Activated CD4-positive, alpha-beta T cell treated with anti-CD3 and anti-CD28 coated beads for 48 hours (primary cell): ENCODE results near the gene EIF4EBP2.

Experiments
- DNase-seq: peaks from one replicate; pipeline ENCODE4 v3.0.0-alpha.2; 2020

EIF4EBP2 gene

DNA sequence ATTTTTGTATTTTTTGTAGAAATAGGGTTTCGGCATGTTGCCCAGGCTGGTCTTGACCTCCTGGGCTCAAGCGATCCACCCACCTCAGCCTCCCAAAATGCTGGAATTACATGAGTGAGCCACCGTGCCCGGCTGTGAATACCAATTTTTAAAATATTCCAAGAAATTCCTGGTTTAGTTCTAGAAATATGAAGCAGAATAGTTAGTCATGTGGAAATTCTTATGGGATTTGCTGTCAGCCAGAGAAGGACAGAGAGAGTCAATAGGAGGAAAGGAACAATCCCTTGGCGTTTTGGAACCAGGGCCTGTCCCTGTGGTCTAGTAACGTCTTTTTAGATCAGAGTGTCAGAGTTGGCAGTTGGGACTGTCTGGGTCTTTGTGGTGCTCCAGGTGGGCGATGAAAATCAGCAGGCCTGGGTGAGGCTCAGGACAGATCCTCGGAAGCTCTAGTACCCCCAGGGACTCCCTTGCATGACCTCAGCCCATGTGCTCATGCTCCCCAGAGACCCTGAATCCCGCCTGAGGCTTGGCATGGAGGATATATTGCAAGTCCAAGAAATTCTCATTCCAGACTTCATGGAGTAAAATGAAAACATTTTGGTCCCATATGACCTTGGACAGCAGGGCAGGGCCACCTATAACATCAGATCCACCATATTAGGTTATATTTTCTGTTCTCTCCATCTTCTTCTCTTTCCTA, 29.8 kb downstream of the EIF4EBP2 start:
- no peak for DNase-seq

DNA sequence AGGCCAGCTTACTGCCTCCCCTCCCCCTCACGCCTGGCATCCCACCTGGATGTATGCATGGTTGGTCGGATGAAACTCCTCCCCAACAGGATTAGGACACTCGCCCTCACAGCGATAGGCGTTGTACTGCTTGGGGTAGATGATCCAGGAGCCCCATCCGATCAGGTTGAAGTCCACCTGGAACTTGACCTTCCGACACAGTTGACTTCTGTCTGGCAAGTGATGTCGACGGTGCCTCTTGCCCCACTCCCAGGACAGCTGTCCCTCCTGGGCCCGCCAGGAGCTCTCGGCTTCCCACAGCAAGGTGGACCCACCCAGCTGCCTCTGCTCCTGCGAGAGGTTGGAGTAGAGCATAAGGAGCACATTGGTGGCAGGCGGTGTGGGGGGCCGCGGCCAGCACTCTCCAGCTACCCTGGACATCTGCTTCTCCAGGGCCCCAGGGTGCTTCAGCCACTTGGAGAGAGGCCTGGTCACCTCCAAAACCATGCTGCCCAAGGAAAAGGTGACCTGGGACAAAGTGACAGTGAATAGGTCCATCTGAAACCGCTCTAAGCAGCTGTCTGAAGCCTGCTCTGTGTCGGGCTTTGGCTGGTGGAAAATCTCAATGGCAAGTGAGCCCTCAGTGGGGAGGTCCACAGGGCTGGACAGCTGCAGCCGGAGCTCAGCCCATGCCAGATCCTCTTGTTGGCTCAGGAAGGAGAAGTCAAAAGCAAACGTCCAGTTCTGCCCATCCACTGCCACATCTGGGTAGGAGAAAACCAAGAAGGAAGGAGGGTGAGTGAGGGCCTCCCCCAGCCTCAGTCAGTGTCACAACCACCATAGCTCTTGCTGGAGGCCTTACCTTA, 31.5 kb downstream of the EIF4EBP2 start:
- no peak for DNase-seq

DNA sequence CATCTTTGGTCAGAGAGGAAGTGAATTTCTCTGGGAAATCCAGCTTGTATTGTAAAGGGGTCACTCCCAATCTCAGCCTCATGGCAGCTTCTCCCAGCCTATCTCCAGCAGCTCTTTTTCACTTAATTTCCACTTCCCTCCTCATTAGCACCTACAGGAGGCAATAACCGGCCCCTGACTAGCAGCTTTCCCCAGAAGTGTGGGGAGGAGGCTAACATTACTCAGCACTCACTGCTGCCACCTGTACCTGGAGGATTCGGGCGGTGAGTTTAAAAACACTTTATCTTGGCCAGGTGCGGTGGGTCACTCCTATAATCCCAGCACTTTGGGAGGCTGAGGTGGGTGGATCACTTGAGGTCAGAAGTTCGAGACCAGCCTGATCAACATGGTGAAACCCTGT, 33.8 kb downstream of the EIF4EBP2 start:
- DNase-seq: no peak

DNA sequence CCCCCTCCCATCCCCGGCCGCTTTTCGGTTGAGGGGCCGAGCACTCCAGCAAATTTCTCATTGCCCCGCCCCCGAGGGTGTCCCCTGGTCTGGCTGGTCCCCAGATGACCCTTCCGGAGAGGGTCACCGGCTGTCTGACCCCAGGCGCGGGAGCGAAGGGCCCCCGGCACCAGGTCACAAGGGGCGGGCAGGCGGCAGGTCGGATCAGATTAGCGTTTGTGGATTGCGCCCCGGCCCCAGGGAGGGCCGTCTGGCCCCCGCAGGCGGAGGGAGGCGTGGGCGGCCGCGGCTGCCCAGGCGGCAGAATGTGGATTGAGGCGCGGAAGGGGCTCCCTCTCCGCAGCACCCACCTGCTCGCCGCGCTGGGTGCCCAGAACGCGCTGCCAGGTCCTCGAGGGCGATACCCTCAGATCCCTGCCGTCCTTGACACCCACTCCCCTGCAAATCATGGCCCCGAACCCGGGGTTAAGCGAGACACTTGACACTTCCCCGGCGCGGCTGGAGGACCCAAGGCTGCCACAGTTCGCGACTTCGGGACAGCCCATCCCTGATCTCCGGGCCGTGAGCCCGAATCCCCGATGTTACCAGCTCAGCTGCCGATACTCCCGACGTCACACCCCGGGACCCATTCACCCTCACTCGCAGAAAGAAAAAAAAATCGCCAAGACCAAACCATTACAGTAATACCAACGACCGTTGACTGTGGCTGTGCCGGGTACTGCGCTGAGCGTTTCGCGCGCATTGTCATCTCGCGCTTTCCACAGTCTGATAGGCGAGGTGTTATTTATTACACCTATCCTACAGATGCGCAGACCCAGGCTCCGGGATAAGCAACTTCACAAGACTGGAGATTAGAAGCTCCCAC, 36.6 kb downstream of the EIF4EBP2 start:
- peak; percentile 50 for DNase-seq

DNA sequence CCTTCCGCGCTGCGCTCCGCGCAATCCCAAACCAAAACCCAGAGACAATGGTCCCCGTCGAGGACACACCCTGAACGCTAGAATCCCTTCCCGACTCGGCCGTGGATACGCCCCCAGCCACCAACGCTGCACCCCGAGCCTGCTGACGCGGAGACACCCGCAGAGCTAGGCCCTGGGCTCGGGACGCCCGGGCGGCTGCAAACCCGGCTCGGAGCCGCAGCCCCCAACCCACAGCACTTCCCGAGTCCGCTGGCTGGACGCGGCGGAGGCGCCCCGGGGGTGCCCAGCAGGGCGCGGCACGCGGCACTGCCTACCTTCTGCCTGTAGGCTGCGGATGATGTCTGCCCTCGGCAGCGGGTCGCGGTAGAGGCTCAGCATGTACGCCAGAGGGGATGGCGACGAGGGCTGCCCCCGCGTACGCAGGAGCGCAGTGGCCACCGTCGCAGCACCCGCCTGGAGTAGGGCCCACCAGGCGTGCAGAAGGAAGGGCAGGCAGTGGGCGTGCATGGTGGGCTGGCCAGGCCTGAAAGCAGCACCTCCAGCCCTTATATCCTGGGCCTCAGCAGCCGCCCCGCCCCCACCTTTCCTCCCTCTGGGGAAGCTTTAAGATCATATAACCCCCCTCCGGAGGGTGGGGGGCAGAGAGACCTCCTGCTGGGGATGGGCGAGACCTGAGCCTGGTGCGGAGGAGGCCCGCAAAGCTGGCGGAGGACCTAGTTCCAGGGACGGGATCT, 37.4 kb downstream of the EIF4EBP2 start, which contains the start of gene NODAL:
Gene NODAL, minus strand, starts transcription at position 521 of the 734 bp plus-strand sequence. Its CDS starts 14 bp downstream, at position 507.
- DNase-seq: peak; percentile 16

DNA sequence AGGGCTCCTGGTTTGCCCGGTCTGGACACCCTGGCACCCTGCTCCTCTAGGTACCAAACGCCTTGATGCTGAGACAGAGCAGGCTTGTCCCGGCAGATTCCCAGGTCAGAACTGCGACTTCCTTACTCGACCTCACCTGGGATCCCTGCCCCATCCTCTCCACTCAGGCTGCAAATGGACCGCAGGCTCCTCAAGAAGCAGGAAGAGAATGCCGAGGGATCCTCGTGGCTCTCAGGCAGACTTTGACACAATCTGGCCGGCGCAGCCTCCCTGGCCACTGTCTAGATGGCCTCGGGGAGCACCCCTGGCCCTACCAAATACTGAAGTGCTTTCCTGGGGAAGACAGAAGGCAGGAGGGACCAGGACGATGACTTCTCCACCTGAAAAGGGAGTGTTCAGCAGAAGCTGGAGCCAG, 38.0 kb downstream of the EIF4EBP2 start:
- DNase-seq: no peak

DNA sequence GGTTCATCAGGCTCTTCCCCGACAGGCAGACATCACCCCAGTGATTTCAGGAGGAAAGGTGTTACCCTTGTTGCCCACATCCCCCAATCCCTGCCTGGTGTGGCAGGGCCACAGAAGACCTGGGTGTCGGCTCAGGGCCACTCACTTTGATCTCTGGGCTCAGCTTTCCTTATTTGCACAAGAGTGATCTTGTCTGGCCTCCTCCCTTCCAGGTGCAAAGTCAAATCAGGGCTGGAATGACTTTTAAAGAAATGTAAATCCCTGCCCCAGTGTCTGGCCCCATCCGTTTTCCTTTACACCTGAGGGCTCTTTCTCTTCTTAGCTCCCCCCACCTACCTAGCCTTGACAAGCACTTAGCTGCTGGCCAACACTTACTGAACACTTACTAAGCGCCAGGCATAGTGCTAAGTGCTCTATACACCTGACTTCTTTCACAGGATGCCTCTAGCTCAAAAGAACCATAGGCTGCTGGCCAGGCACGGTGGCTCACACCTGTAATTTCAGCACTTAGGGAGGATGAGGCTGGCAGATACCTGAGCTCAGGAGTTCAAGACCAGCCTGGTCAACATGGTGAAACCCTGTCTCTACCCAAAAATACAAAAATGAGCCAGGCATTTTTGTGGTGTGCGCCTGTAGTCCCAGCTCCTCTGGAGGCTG, 38.5 kb downstream of the EIF4EBP2 start:
- DNase-seq: no peak

DNA sequence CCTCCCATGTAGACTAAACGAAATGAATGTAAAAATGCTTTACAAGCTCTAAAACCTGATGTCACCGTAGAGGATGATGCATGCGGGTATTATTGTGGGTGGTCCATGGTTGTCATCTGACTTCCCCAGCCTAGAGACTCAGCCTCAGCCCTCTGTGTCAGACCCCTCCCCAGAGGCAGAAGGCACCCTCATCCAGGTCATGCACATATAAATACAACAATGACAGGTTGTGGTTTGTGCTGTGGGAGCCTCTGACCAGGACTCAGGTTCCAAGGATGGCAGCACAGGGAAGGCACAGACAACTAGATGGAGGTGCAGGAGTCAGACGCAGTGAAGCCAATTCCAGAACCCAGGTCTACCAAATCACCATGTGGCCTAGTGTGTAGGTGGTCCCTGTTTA, 40.8 kb downstream of the EIF4EBP2 start:
- no peak for DNase-seq

DNA sequence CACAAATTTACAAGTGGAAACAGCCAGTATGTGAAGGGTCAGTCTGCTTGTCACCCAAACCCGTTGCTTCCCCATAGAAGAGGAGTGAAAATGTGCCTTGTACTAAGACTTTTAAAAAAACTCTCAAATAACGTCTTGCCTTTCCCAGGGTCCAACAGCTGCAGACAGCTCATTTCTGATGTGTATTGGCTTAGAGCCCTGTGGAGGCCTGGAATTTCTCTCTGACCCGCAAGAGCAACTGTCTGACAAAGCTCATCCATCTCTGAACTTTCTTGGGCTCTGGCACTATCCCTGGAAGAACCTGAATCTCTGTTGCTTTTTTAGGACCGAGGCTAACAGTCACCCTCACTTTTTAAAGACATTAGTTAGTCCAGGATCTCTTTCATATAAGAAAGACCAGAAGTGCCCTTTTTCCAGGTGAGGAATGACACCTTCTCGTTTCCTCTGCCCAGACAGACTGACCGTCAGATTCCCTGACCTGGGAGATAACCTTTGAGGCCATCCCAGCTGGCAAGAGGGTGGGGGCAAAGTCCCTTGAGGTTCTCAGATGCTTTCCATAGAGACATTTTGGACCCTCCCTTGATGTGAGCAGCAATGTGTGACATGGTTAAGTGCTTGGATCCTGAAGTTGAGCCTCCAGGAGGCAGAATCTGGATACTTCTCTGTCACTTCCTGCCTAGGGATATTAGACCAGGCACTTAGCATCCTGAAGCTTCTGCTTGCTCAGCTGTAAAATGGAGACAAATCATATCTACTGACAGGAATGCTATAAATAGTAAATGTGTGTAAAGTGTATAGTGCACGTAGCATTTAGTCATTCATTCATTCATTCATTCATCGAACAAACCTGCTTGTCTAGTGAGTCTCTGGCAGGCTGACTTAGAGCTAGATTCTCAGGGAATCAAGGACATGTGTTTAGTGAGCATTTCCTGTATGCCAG, 42.0 kb downstream of the EIF4EBP2 start:
- no peak for DNase-seq

DNA sequence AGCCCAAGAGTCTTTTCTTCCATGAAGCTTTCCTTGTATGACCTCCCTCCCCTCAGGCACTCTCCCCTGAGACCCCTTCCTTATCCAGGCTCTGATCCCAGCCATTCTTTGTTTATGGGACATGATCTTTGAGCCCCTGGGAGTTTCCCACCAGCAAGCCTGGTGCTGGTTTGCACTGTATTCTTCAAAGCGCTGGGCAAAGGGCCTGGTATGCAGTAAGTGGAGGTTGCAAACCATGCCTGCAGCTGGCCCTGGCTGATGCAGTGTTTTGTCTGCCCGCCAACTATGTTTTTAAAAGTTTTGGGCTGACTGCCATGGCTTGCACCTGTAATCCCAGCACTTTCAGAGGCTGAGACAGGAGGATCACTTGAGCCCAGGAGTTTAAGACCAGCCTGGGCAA, 44.3 kb downstream of the EIF4EBP2 start:
- DNase-seq: no peak

DNA sequence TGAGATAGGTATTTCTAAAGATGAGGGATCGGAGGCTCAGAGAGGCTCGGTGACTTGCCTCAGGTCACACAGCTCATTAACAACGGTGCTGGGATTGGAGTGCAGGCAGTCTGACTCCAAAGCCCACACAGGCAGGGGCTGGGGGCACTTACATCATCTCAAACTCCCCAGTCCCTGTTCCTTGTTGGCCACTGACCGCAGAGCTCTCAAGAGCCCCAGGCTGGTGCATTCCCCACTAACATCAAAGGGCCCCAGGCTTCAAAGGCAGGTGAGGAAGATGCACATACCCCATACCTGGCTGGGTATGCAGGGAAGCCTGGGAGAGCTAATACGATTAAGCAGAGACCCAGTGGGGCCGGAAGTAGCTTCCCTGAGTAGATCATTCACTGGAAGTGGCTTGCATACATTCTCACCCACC, 51.3 kb downstream of the EIF4EBP2 start:
- DNase-seq: no peak

DNA sequence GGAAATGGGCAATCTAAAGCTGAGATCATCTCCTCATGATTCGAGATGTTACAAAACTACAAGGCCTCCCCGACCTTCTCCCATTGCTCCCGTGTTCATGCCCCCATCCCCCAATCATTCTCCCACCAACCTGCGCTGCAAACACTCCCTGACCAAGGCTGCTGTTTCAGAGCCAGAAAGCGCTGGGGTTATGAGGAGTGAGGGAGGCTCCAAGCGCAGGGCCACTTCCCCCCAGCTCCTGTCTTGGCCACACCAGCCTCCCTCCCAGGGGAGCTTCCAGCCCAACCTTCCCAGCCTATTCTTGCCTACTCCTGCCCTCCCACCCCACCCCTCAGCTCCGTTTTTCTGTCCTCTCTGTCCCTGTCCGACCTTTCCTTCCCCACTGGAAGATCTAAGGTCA, 52.2 kb downstream of the EIF4EBP2 start:
- no peak for DNase-seq

DNA sequence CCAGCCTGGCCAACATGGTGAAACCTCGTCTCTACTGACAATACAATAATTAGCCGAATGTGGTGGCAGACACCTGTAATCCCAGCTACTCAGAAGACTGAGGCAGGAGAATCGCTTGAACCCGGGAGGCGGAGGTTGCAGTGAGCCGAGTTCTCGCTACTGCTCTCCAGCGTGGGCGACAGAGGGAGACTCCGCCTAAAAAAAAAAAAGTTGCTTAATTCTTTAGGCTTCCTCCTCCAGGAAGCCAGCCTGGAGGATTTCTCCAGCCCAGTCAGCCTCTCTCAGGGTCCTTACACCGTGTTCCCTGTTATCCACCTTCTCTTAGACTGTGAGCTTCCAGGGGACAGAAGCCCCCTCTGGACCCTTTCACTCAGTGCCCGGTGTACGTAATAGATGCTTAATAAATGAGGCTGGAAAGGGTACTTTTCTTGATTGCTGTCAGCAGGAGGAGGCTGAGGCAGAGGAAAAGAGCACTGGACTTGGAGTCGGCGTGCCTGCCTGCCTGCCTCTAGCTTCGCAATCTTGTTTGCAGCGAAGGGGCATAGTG, 53.9 kb downstream of the EIF4EBP2 start:
- no peak for DNase-seq

DNA sequence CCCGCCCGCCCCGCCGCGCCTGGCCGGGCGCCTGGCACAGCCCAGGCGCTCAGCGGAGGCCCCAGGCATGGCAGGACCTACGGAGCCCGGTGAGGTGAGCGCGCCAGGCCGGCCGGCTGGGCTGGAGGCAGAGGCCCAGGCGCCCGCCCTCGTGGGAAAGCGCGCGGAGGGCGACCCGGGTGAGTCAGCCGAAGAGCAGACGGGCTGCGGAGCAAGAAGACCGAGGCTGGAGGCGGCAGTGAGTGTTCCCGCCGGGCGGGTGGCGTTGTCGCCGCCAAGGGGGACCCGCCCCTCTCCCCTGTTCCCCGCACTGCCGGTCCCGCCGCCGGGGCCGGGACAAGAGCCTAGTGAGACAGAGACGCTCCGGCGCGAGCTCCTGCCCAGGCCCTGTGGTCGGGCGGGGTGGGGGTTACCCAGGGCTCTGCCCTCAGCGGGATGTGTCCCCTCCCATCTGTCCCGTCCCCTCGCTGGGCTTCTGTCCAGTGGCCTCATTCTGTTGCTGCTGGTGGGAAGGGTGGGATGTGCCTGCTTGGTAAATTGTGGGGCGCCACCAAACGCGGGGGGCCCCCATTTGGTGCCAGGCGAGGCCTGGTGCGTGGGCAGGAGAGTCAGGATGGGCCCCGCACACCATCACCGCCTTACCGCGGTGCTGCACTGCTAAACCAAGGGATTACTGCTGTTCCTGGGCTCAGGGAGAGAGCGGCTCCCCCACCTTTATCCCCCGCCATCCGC, 54.5 kb downstream of the EIF4EBP2 start:
- DNase-seq: peak; percentile 73

DNA sequence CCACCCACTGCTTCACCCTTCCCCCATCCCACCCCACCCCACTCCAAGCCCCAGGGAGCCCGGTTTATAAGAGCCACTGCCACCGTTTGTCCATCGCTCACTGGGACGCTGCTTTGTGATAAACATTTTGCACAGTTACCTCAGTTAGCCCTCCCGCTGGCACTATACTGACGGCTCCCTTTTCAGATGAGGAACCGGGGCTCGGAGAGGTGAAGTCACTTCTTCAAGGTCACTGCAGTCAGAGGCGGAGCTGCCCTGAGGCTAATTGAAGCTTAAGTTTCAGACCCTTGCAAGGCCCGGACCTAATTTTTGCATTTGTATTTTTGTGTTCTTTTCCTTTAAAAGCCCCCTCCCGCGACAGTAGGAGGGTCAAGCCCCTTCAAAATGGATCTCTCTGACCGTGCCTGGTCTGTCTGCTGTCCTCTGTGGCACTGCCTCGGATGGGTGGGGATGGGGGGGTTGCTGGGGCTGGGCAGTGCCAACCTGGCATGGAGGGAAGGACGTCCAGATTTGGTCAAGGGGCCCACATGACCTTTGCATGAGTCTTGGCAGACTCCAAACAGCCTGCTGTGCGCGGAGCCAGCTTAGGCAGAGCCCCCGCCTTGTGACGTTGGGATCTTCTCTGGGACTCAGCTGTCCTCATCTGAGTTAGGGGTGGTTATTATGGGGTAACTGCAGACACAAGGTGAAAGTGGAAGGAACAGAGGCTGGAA, 55.3 kb downstream of the EIF4EBP2 start:
- DNase-seq: no peak

DNA sequence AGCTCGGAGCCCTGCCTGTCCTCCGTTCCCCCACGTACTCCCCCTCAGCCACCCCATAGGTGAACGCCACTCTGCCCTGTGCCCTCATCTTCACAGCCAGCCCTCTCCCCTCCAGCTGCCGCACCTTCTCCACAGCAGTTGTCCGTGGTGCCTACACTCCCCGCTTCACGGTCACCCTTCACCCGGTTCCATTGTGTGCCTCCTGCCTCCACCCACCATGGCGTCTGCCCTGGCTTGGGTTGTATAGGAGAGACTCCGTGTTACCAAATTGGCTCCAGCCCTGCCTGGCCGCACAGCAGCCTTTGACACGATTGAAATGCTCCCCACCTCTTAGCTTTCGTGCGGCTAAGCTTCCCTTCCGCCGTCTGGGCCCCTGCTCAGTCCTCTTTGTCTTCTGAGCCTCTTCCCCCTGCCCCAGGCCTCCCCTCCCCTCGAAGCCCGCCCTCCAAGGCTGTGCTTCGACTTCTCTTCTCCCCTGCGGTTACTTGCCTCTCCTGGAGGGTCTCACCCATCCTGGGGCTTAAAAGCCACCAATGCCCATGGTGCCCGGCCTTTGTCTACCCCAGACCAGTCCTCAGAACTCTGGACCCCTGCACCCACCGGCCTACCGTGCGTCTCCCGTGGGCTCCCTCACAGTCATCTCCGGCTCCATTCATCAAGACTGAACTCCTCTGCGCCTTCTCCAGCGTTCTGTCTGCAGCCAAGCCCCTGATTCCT, 56.0 kb downstream of the EIF4EBP2 start:
- DNase-seq: no peak

DNA sequence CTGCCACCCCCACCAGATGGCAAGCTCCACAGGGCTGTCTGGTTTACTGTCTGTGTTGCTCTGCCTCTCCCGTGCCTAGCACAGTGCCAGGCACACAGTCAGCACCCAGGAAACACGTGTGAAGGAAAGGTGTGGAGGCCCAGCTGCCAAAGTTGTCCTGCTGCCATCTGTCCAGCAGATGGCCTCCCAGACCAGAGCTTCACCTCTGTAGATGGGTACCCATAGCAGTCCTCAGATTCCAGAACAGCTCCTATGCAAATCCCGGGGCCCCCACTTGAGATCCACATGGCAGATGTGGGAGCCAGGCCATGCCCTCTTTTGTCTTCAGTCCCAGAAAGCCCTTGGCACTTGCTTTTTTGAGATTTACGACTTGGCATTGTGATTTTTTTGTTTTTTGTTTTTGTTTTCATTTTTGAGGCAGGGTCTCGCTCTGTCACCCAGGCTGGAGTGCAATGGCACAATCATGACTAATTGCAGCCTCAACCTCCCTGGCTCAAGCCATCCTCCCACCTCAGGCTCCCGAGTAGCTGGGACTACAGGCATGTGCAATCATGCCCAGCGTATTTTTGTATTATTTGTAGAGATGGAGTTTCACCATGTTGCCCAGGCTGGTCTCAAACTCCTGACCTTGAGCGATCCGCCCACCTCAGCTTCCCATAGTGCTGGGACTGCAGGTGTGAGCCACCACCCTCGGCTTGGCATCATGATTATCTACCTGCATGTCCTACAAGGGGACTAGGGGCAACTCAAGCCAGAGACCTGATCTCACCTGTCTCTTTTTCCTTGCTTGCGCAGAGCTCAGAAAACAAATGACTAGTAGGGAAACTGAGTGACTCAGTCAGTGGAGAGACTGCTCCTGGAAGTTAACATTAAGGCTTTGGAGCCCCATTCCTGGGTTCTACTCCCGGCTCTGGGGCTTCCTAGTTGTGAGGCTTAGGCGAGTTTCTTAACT, 57.7 kb downstream of the EIF4EBP2 start:
- peak; percentile 61 for DNase-seq
